ENCODE results near the gene YTHDF1. TPM values are rescaled to one million over a fixed set of nuclear protein-coding genes. Genes with fewer than 3 reads are reported as not detected.

YTHDF1 gene
- total RNA-seq, 1 experiment from 2014 or later: 196 TPM

GRCh38 chr20:63166193-63167020, 49.5 kb downstream of the YTHDF1 start:
- H3K4me3 ChIP-seq (ENCODE audit: low read depth, low read length): no peak overlapping the region
- peaks cover 6% of the 10 kb centered on the region; the same call in 1 of the 2 replicates for H3K27me3 ChIP-seq (replicated peaks; ENCODE audit: control insufficient read depth, insufficient read depth, low read length)
- H3K36me3 Mint-ChIP-seq (ENCODE audit: insufficient read depth, unreplicated experiment): peaks cover 19% of the 10 kb centered on the region
- H3K36me3 ChIP-seq (ENCODE audit: control insufficient read depth, insufficient read depth, low read length): no peaks in the 10 kb centered on the region
- peaks cover 25% of the 10 kb centered on the region for H3K27me3 Mint-ChIP-seq (ENCODE audit: insufficient read depth, unreplicated experiment)
- peaks cover 1% of the 10 kb centered on the region for H3K9me3 Mint-ChIP-seq (ENCODE audit: unreplicated experiment)
- DNase-seq: peak in 1 of 2 experiments; percentile 33
- no peaks in the 10 kb centered on the region for H3K4me1 Mint-ChIP-seq (ENCODE audit: low read depth, unreplicated experiment)
- TF ChIP-seq, protein P1, sequence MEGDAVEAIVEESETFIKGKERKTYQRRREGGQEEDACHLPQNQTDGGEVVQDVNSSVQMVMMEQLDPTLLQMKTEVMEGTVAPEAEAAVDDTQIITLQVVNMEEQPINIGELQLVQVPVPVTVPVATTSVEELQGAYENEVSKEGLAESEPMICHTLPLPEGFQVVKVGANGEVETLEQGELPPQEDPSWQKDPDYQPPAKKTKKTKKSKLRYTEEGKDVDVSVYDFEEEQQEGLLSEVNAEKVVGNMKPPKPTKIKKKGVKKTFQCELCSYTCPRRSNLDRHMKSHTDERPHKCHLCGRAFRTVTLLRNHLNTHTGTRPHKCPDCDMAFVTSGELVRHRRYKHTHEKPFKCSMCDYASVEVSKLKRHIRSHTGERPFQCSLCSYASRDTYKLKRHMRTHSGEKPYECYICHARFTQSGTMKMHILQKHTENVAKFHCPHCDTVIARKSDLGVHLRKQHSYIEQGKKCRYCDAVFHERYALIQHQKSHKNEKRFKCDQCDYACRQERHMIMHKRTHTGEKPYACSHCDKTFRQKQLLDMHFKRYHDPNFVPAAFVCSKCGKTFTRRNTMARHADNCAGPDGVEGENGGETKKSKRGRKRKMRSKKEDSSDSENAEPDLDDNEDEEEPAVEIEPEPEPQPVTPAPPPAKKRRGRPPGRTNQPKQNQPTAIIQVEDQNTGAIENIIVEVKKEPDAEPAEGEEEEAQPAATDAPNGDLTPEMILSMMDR (IDR thresholded peaks at IDR 0.05; ENCODE audit: insufficient read depth in 1 of 2, low read depth in 1 of 2, low read length in 1 of 2, severe bottlenecking in 1 of 2, unreplicated experiment in 1 of 2): no peak
- intact Hi-C loops (cut with micrococcal nuclease; ENCODE audit: unreplicated experiment): no loop called here
- H3K9me3 ChIP-seq: 0 out of 2 replicates have a peak, but pooled peaks cover 5% of the 10 kb centered on the region
- H3K27ac Mint-ChIP-seq (ENCODE audit: unreplicated experiment): no peak overlapping the region
- H3K4me1 ChIP-seq: no peaks in the 10 kb centered on the region
- ChIA-PET CTCF (interaction anchor here (0.6 kb wide), 1 partner anchor 594 kb away, joined by 3 read pairs; no protein-coding TSS in a partner anchor), POLR2A (no interaction called here)
- no TSS peak for BruUV-seq (replicated peaks)
- no peak overlapping the region for H3K4me3 Mint-ChIP-seq (ENCODE audit: unreplicated experiment)

- intact Hi-C loops (cut with micrococcal nuclease; ENCODE audit: unreplicated experiment): no loop called here
- CTCF ChIA-PET: interaction anchor here (0.7 kb wide), 1 partner anchor 493 kb away, joined by 3 read pairs; no protein-coding TSS in a partner anchor
- no peak overlapping the region for H3K27ac Mint-ChIP-seq (ENCODE audit: unreplicated experiment)
- Histone ChIP-seq H3K27me3 (replicated peaks; ENCODE audit: control insufficient read depth, insufficient read depth, low read length) (peaks cover 3% of the 10 kb centered on the region; the same call in 1 of the 2 replicates), H3K9me3 (0 out of 2 replicates have a peak, but pooled peaks cover 5% of the 10 kb centered on the region), H3K4me1 (no peaks in the 10 kb centered on the region), H3K4me3 (ENCODE audit: low read depth, low read length) (no peak overlapping the region), H3K36me3 (ENCODE audit: control insufficient read depth, insufficient read depth, low read length) (no peaks in the 10 kb centered on the region)
- no peaks in the 10 kb centered on the region for H3K9me3 Mint-ChIP-seq (ENCODE audit: unreplicated experiment)
- TF ChIP-seq, protein P1 (IDR thresholded peaks at IDR 0.05; ENCODE audit: insufficient read depth in 1 of 2, low read depth in 1 of 2, low read length in 1 of 2, severe bottlenecking in 1 of 2, unreplicated experiment in 1 of 2): no peak
- H3K27me3 Mint-ChIP-seq (ENCODE audit: insufficient read depth, unreplicated experiment): peaks cover 26% of the 10 kb centered on the region
- no peak overlapping the region for H3K4me3 Mint-ChIP-seq (ENCODE audit: unreplicated experiment)
- DNase-seq: peak in 1 of 2 experiments; percentile 43
- POLR2A ChIA-PET: no interaction called here
- no TSS peak for BruUV-seq (replicated peaks)
- H3K4me1 Mint-ChIP-seq (ENCODE audit: low read depth, unreplicated experiment): no peaks in the 10 kb centered on the region
- H3K36me3 Mint-ChIP-seq (ENCODE audit: insufficient read depth, unreplicated experiment): peaks cover 19% of the 10 kb centered on the region
Observed at GRCh38 chr20:63165356-63166192, 50.4 kb downstream of the YTHDF1 start.

Data from Caco-2 (cell line).